ENCODE measurements around the gene TULP4. TPM values are rescaled to one million over a fixed set of nuclear protein-coding genes. Genes with fewer than 3 reads are reported as not detected.

Gene TULP4
- total and polyA plus RNA-seq, 8 donors: 18.6 to 86.8 (median 21.7) TPM

- no peak overlapping the region for H3K4me3 ChIP-seq
- intact Hi-C loops (cut with DNase I): no loop called here
- H3K9me3 ChIP-seq: no peaks in the 10 kb centered on the region
- no peak for TF ChIP-seq CTCF (IDR thresholded peaks at IDR 0.05)
- ATAC-seq (no peak), DNase-seq (no peak)
- H3K27ac ChIP-seq: no peak overlapping the region
- no peaks in the 10 kb centered on the region for H3K4me1 ChIP-seq
- no peaks in the 10 kb centered on the region for H3K27me3 ChIP-seq
- H3K36me3 ChIP-seq: peaks cover 0 to 53% of the 10 kb centered on the region in 2 donors
Observed at GRCh38 chr6:158501360-158502262, 189.3 kb downstream of the TULP4 start.

GRCh38 chr6:158502263-158502950 lies 190.1 kb downstream of the TULP4 start:
- Histone ChIP-seq H3K27ac (no peak overlapping the region), H3K9me3 (no peaks in the 10 kb centered on the region), H3K4me1 (no peaks in the 10 kb centered on the region), H3K4me3 (no peak overlapping the region), H3K27me3 (no peaks in the 10 kb centered on the region), H3K36me3 (peaks cover 0 to 61% of the 10 kb centered on the region in 2 donors)
- intact Hi-C loops (cut with DNase I): no loop called here
- TF ChIP-seq CTCF (IDR thresholded peaks at IDR 0.05): no peak
- DNase-seq: no peak
- no peak for ATAC-seq

GRCh38 chr6:158503222-158503621 lies 191.0 kb downstream of the TULP4 start:
- DNase-seq (no peak), ATAC-seq (no peak)
- no peaks in the 10 kb centered on the region for H3K27me3 ChIP-seq
- no peaks in the 10 kb centered on the region for H3K4me1 ChIP-seq
- no peaks in the 10 kb centered on the region for H3K9me3 ChIP-seq
- intact Hi-C loops (cut with DNase I): no loop called here
- H3K36me3 ChIP-seq: peaks cover 0 to 60% of the 10 kb centered on the region in 2 donors
- no peak overlapping the region for H3K27ac ChIP-seq
- no peak overlapping the region for H3K4me3 ChIP-seq
- TF ChIP-seq CTCF (IDR thresholded peaks at IDR 0.05): no peak

GRCh38 chr6:158503846-158504245 lies 191.6 kb downstream of the TULP4 start:
- ATAC-seq (no peak), DNase-seq (no peak)
- H3K36me3 ChIP-seq: peaks cover 0 to 54% of the 10 kb centered on the region in 2 donors

More at GRCh38 chr6:158503846-158504245, 191.6 kb downstream of the TULP4 start:
- intact Hi-C loops (cut with DNase I): no loop called here
- Histone ChIP-seq H3K9me3 (no peaks in the 10 kb centered on the region), H3K27ac (no peak overlapping the region), H3K4me1 (no peaks in the 10 kb centered on the region), H3K4me3 (no peak overlapping the region), H3K27me3 (no peaks in the 10 kb centered on the region)
- no peak for TF ChIP-seq CTCF (IDR thresholded peaks at IDR 0.05)
